HL-60/S4 (cell line): ENCODE data around the gene BECN2.

Experiments
- in situ Hi-C: fragments of 300-500 bp; cut with MboI; formaldehyde crosslinking; loops from 2 replicates; pipeline ENCODE4 v1.14.3; 2022; ENCODE audit warnings: low sequenced_read_pairs

The BECN2 gene

GRCh38 chr1:241957692-241958494, at the start of gene BECN2:
Gene BECN2, plus strand, starts transcription at chr1:241957767. Its CDS starts 0 bp downstream, at chr1:241957767.
- in situ Hi-C loops: no loop called here

- in situ Hi-C loops: no loop called here
These were observed 41.4 kb upstream of the BECN2 start for GRCh38 chr1:241916196-241916595.

- in situ Hi-C loops: no loop called here
These were observed 40.1 kb upstream of the BECN2 start for GRCh38 chr1:241917487-241917886.

- in situ Hi-C loops: no loop called here
These were observed 38.7 kb upstream of the BECN2 start for GRCh38 chr1:241918879-241919278.

- in situ Hi-C loops: no loop called here
These were observed 33.3 kb upstream of the BECN2 start for GRCh38 chr1:241924080-241924808.

GRCh38 chr1:241926141-241926540, 31.4 kb upstream of the BECN2 start:
- in situ Hi-C loops: no loop called here

GRCh38 chr1:241927321-241927720, 30.2 kb upstream of the BECN2 start:
- in situ Hi-C loops: no loop called here

- in situ Hi-C loops: no loop called here
These were observed 24.7 kb upstream of the BECN2 start for GRCh38 chr1:241932845-241933244.

- in situ Hi-C loops: no loop called here
These were observed 23.2 kb upstream of the BECN2 start for GRCh38 chr1:241934201-241934848.

- in situ Hi-C loops: no loop called here
These were observed 22.7 kb upstream of the BECN2 start for GRCh38 chr1:241934866-241935265.

GRCh38 chr1:241939798-241940197, 17.8 kb upstream of the BECN2 start:
- in situ Hi-C loops: no loop called here

- in situ Hi-C loops: no loop called here
These were observed 14.8 kb upstream of the BECN2 start for GRCh38 chr1:241942738-241943137.

GRCh38 chr1:241944300-241944699, 13.3 kb upstream of the BECN2 start:
- in situ Hi-C loops: no loop called here

GRCh38 chr1:241947354-241947753, 10.2 kb upstream of the BECN2 start:
- in situ Hi-C loops: no loop called here

GRCh38 chr1:241950390-241950789, 7.2 kb upstream of the BECN2 start:
- in situ Hi-C loops: no loop called here

- in situ Hi-C loops: no loop called here
These were observed 4.6 kb downstream of the BECN2 start for GRCh38 chr1:241962153-241962552.

GRCh38 chr1:241963722-241964121, 6.2 kb downstream of the BECN2 start:
- in situ Hi-C loops: no loop called here

GRCh38 chr1:241964550-241965282, 7.1 kb downstream of the BECN2 start:
- in situ Hi-C loops: no loop called here

- in situ Hi-C loops: no loop called here
These were observed 11.0 kb downstream of the BECN2 start for GRCh38 chr1:241968611-241969010.

- in situ Hi-C loops: no loop called here
These were observed 15.3 kb downstream of the BECN2 start for GRCh38 chr1:241972703-241973369.
